WTC11 (cell line): ENCODE measurements around the gene ZEB2.

Experiments
- CTCF ChIP-seq: fragments of 200-600 bp; IDR thresholded peaks from 2 replicates; pipeline ENCODE4 v1.8.0; 2022; ENCODE audit warnings: antibody characterized with exemption
- NR3C1 ChIP-seq: sonication (generic); formaldehyde crosslinking; conservative IDR thresholded peaks from 2 replicates; pipeline ENCODE4 v1.8.1; 2023; ENCODE audit warnings: low read depth, mild to moderate bottlenecking, missing genetic modification reagents
- ZNF512 ChIP-seq: sonication (generic); formaldehyde crosslinking; IDR thresholded peaks from 2 replicates; pipeline ENCODE4 v1.8.1; 2022; ENCODE audit warnings: missing genetic modification reagents, borderline replicate concordance

GRCh38 chr2:144358979-144359541 is 160.9 kb downstream of the ZEB2 start:
- TF ChIP-seq NR3C1: no peak
- TF ChIP-seq ZNF512 (CRISPR knock-in tag): no peak
- TF ChIP-seq CTCF: no peak
